PFSK-1 (cell line): ENCODE data around the gene NDUFB5.

Source experiments
- FOXP2 ChIP-seq: optimal IDR thresholded peaks from 2 replicates; pipeline ENCODE3; 2011; ENCODE audit warnings: borderline replicate concordance, control low read depth, inconsistent platforms; ENCODE audit not compliant: insufficient read depth; ENCODE audit errors: extremely low read length, extremely low read depth
- POLR2AphosphoS5 ChIP-seq: IDR thresholded peaks from 2 replicates; pipeline ENCODE4 v1.6.1; 2012; ENCODE audit warnings: low read depth, mild to moderate bottlenecking, control low read depth, low read length, moderate library complexity
- SIN3A ChIP-seq: IDR thresholded peaks from 2 replicates; pipeline ENCODE4 v1.6.1; 2012; ENCODE audit warnings: mild to moderate bottlenecking, low read length, moderate library complexity, borderline replicate concordance; ENCODE audit not compliant: insufficient read depth
- TAF1 ChIP-seq: IDR thresholded peaks from 2 replicates; pipeline ENCODE4 v1.6.1; 2012; ENCODE audit warnings: low read length, control low read depth, borderline replicate concordance; ENCODE audit not compliant: insufficient read depth
- TF ChIP-seq, protein P1 (sequence below), 2 experiments: IDR thresholded peaks; 2 replicates each; pipeline versions ENCODE4 v1.6.1 to v1.8.0; 2011 to 2012; ENCODE audit warnings: low read depth in 2 of 2, low read length in 2 of 2, control low read depth in 1 of 2, inconsistent platforms in 1 of 2, mild to moderate bottlenecking in 1 of 2, moderate library complexity in 1 of 2; ENCODE audit not compliant: insufficient read depth in 1 of 2

The NDUFB5 gene

DNA sequence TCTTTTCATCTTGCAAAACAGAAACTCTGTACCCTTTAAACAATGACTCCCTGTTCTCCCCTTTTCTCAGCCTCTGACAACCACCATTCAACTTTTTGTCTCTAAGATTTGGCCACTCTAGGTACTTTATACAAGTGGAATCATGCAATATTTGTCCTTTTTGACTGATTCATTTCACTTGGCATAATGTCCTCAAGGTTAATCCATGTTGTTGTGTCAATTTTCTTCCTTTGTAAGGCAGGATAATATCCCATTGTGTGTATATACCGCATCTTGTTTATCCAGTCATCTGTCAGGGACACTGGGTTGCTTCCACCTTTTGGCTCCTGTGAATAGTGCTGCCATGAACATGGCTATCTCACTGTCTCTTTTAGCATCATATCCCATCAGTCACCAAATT, 58.5 kb downstream of the NDUFB5 start:
- TF ChIP-seq TAF1 (no peak), SIN3A (no peak), FOXP2 (no peak), POLR2AphosphoS5 (no peak)
- TF ChIP-seq, protein P1, sequence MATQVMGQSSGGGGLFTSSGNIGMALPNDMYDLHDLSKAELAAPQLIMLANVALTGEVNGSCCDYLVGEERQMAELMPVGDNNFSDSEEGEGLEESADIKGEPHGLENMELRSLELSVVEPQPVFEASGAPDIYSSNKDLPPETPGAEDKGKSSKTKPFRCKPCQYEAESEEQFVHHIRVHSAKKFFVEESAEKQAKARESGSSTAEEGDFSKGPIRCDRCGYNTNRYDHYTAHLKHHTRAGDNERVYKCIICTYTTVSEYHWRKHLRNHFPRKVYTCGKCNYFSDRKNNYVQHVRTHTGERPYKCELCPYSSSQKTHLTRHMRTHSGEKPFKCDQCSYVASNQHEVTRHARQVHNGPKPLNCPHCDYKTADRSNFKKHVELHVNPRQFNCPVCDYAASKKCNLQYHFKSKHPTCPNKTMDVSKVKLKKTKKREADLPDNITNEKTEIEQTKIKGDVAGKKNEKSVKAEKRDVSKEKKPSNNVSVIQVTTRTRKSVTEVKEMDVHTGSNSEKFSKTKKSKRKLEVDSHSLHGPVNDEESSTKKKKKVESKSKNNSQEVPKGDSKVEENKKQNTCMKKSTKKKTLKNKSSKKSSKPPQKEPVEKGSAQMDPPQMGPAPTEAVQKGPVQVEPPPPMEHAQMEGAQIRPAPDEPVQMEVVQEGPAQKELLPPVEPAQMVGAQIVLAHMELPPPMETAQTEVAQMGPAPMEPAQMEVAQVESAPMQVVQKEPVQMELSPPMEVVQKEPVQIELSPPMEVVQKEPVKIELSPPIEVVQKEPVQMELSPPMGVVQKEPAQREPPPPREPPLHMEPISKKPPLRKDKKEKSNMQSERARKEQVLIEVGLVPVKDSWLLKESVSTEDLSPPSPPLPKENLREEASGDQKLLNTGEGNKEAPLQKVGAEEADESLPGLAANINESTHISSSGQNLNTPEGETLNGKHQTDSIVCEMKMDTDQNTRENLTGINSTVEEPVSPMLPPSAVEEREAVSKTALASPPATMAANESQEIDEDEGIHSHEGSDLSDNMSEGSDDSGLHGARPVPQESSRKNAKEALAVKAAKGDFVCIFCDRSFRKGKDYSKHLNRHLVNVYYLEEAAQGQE (IDR thresholded peaks at IDR 0.05; ENCODE audit: insufficient read depth in 1 of 2, low read depth in 2 of 2, low read length in 2 of 2), result no peak

DNA sequence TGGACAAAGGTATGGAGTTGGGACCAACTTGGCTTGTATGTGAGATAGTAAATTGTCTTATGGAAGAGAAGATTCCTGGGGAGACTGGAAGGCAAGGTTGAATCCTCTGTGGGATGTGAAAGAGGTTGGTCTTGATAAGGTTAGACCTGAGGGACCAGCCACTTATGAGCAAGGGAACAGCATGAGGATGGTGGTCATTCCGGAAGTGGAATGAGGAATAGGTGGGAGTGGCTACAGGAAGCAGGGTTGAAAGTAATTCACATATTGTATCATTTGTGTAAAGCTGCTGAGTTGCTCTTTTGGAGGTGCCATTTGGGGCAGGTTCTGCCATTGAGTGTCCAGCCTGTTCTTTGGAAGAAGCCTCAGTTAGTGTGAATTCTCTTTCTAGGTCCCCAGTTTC, 61.4 kb downstream of the NDUFB5 start:
- no peak for TF ChIP-seq POLR2AphosphoS5
- TF ChIP-seq FOXP2, result no peak
- TF ChIP-seq TAF1, result no peak
- TF ChIP-seq, protein P1 (IDR thresholded peaks at IDR 0.05; ENCODE audit: insufficient read depth in 1 of 2, low read depth in 2 of 2, low read length in 2 of 2), result no peak

DNA sequence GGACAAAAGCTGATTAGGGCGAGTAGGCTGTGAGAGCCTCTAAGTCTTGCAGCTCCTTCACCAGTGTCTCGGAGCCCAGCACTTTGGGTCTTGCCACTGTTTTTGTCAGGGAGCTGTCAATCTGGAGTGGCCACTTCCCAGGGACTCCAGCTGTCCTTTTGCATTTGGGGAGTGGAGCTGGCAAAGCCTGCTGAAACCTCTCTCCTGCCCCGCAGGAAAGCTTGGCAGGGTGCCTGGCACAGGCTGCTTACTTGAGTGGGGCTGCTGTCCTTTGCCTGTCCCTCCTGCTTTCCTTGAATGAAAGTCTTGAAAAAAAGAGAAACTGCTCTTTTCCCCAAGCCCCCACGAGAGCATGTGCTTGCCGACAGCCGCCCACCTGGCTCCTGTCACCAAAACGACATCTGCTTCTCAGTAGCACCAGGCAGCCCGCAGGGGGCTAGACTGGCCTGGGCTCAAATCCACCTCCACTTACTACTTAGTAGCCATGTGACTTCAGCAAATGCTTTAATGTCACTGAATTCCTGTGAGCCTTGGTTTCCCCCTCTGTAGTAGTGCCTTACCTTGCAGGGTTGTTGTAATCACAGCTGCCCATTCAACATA, 61.9 kb downstream of the NDUFB5 start:
- TF ChIP-seq, protein P1 (IDR thresholded peaks at IDR 0.05; ENCODE audit: insufficient read depth in 1 of 2, low read depth in 2 of 2, low read length in 2 of 2), result no peak
- TF ChIP-seq TAF1 (no peak), POLR2AphosphoS5 (no peak), FOXP2 (no peak), SIN3A (no peak)

DNA sequence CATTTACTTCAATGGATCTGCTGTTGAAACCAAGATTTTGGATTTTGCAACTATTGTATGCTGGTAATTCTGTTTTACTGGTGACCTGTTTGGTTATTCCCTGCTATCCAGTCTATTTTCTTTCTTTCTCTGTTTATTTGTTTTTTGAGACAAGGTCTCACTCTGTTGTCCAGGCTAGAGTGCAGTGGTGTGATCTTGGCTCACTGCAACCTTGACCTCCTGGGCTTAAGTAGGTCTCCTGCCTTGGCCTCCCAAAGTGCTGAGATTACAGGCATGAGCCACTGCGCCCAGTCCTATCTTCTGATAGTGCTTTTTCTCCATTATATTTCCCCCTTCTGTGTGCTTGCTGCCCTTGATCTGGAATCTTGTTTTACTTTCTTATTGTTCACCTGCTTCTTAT, 63.8 kb downstream of the NDUFB5 start:
- TF ChIP-seq, protein P1 (IDR thresholded peaks at IDR 0.05; ENCODE audit: insufficient read depth in 1 of 2, low read depth in 2 of 2, low read length in 2 of 2), result no peak
- TF ChIP-seq POLR2AphosphoS5 (no peak), SIN3A (no peak), TAF1 (no peak), FOXP2 (no peak)

DNA sequence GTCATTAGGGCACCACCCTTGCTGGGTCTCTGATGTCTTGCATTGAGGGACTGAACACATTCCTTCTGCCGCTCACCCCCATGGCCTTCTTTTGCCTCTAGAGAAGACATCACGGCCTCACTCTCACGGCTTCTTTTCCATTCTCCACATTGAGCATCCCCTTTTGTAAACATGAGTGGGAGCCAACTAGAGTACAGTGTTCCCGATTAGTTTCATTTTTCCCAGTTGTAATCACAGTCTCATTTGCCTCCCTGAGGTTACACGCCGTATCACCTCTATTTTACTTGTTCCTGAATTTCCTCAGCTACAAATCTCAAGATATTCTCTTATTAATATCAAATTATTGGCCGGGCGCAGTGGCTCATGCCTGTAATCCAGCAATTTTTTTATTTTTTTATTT, 65.7 kb downstream of the NDUFB5 start:
- TF ChIP-seq TAF1, result no peak
- no peak for TF ChIP-seq POLR2AphosphoS5
- no peak for TF ChIP-seq SIN3A
- TF ChIP-seq, protein P1 (IDR thresholded peaks at IDR 0.05; ENCODE audit: insufficient read depth in 1 of 2, low read depth in 2 of 2, low read length in 2 of 2), result no peak
- TF ChIP-seq FOXP2, result no peak
